HG03432 (cell line): ENCODE data around the gene ELOF1.
"Not testable (repeated sequence)": the region's sequence is repeated elsewhere in the genome, so short reads cannot be mapped to it uniquely, and the experiment has no call there.

ENCODE experiments used
- ATAC-seq: cut with Tn5 transposase; IDR thresholded peaks from one replicate; pipeline ENCODE4 v1.9.1; 2021; ENCODE audit warnings: mild to moderate bottlenecking, moderate library complexity; ENCODE audit not compliant: unreplicated experiment

The ELOF1 gene

GRCh38 chr19:11573354-11573753 lies 14.3 kb upstream of the ELOF1 start:
- not testable (repeated sequence) for ATAC-seq

GRCh38 chr19:11570039-11570462 lies 11.0 kb upstream of the ELOF1 start:
- no peak for ATAC-seq

GRCh38 chr19:11566164-11566563 lies 7.1 kb upstream of the ELOF1 start:
- ATAC-seq, result no peak

GRCh38 chr19:11565649-11565980 lies 6.6 kb upstream of the ELOF1 start:
- not testable (repeated sequence) for ATAC-seq

- ATAC-seq, result not testable (repeated sequence)
Measured at GRCh38 chr19:11564082-11564807, 5.2 kb upstream of the ELOF1 start.

GRCh38 chr19:11563532-11563931 lies 4.5 kb upstream of the ELOF1 start:
- ATAC-seq, result no peak

- ATAC-seq, result no peak
Measured at GRCh38 chr19:11560404-11561051, 1.5 kb upstream of the ELOF1 start.

- no peak for ATAC-seq
Measured at GRCh38 chr19:11556634-11557420, 2.2 kb downstream of the ELOF1 start.

GRCh38 chr19:11555246-11555645 lies 3.8 kb downstream of the ELOF1 start:
- no peak for ATAC-seq

- ATAC-seq, result no peak
Measured at GRCh38 chr19:11554160-11554559, 4.9 kb downstream of the ELOF1 start.

GRCh38 chr19:11552666-11553372 lies 6.2 kb downstream of the ELOF1 start:
- ATAC-seq, result no peak

GRCh38 chr19:11551603-11552235 lies 7.3 kb downstream of the ELOF1 start:
- no peak for ATAC-seq

GRCh38 chr19:11550265-11550664 lies 8.8 kb downstream of the ELOF1 start:
- no peak for ATAC-seq

- no peak for ATAC-seq
Measured at GRCh38 chr19:11549386-11549953, 9.6 kb downstream of the ELOF1 start.

GRCh38 chr19:11547929-11548700 lies 10.9 kb downstream of the ELOF1 start:
- ATAC-seq, result no peak

GRCh38 chr19:11541238-11541637 lies 17.8 kb downstream of the ELOF1 start:
- ATAC-seq, result no peak

- no peak for ATAC-seq
Measured at GRCh38 chr19:11540645-11541044, 18.4 kb downstream of the ELOF1 start.

GRCh38 chr19:11539495-11540365 lies 19.3 kb downstream of the ELOF1 start:
- no peak for ATAC-seq
